ENCODE data around the gene SLC6A16.
A peak's percentile ranks its signal among the peaks of the same experiment; 100 is the strongest.
"Not testable (repeated sequence)": the region's sequence is repeated elsewhere in the genome, so short reads cannot be mapped to it uniquely, and the experiment has no call there.

The SLC6A16 gene

GRCh38 chr19:49344505-49345423 is 19.8 kb upstream of the SLC6A16 start:
- DNase-seq, result peak; percentile 18

GRCh38 chr19:49343123-49343522 is 18.1 kb upstream of the SLC6A16 start:
- no peak for DNase-seq

- DNase-seq, result no peak
Measured at GRCh38 chr19:49342291-49342721, 17.3 kb upstream of the SLC6A16 start.

- peak; percentile 63 for DNase-seq
Measured at GRCh38 chr19:49340865-49341718, 16.1 kb upstream of the SLC6A16 start.

GRCh38 chr19:49340069-49340864 is 15.3 kb upstream of the SLC6A16 start:
- DNase-seq, result peak; percentile 98

- peak; percentile 95 for DNase-seq
Measured at GRCh38 chr19:49339301-49340068, 14.5 kb upstream of the SLC6A16 start.

- DNase-seq, result peak; percentile 70
Measured at GRCh38 chr19:49338691-49339300, 13.8 kb upstream of the SLC6A16 start.

- no peak for DNase-seq
Measured at GRCh38 chr19:49338023-49338677, 13.2 kb upstream of the SLC6A16 start.

- no peak for DNase-seq
Measured at GRCh38 chr19:49337267-49338022, 12.5 kb upstream of the SLC6A16 start.

GRCh38 chr19:49336482-49337266 is 11.7 kb upstream of the SLC6A16 start:
- DNase-seq, result no peak

- DNase-seq, result no peak
Measured at GRCh38 chr19:49335784-49336481, 10.9 kb upstream of the SLC6A16 start.

- no peak for DNase-seq
Measured at GRCh38 chr19:49335071-49335783, 10.2 kb upstream of the SLC6A16 start, which contains the start of gene CD37. Gene CD37, plus strand, starts transcription at chr19:49335406. Its CDS starts 135 bp downstream, at chr19:49335541.

- DNase-seq, result no peak
Measured at GRCh38 chr19:49333811-49334288, 8.9 kb upstream of the SLC6A16 start.

- no peak for DNase-seq
Measured at GRCh38 chr19:49333418-49333805, 8.4 kb upstream of the SLC6A16 start.

- not testable (repeated sequence) for DNase-seq
Measured at GRCh38 chr19:49332691-49333417, 7.9 kb upstream of the SLC6A16 start.

- peak; percentile 87 for DNase-seq
Measured at GRCh38 chr19:49331616-49332055, 6.6 kb upstream of the SLC6A16 start.

- not testable (repeated sequence) for DNase-seq
Measured at GRCh38 chr19:49331187-49331586, 6.2 kb upstream of the SLC6A16 start.

All from NCI-H82 (cell line).